Measurements from ENCODE around the gene PEX14. TPM values are rescaled to one million over a fixed set of nuclear protein-coding genes. Genes with fewer than 3 reads are reported as not detected.

Gene PEX14
- total and polyA plus RNA-seq, 9 of the 15 experiments (the other 6 are each of a cell fraction or from before 2014, with no cell fraction given): 2.6 to 45.7 (median 22.7) TPM

- TF ChIP-seq E2F6 (IDR thresholded peaks at IDR 0.05; ENCODE audit: borderline replicate concordance in 1 of 2, extremely low read depth in 1 of 2, insufficient read depth in 1 of 2, insufficient read length in 1 of 2, low read depth in 1 of 2, low read length in 1 of 2, poor library complexity in 1 of 2, severe bottlenecking in 1 of 2) (no peak), ZNF583 (CRISPR knock-in tag; IDR thresholded peaks at IDR 0.05) (no peak), NCOR1 (IDR thresholded peaks at IDR 0.05) (no peak), TFE3 (CRISPR knock-in tag; IDR thresholded peaks at IDR 0.05) (no peak), HCFC1 (IDR thresholded peaks at IDR 0.05; ENCODE audit: low read depth, low read length) (0 out of 2 replicates have a peak, but pooled peaks have one; percentile 30), TARDBP (IDR thresholded peaks at IDR 0.05) (no peak), TCF15 (CRISPR knock-in tag; IDR thresholded peaks at IDR 0.05) (no peak), HES1 (IDR thresholded peaks at IDR 0.05; ENCODE audit: low read depth) (no peak), DLX4 (CRISPR knock-in tag; IDR thresholded peaks at IDR 0.05) (no peak), SIRT6 (IDR thresholded peaks at IDR 0.05; ENCODE audit: low read depth, low read length) (no peak), ZNF253 (CRISPR knock-in tag; conservative IDR thresholded peaks at IDR 0.05) (no peak), NONO (IDR thresholded peaks at IDR 0.05; ENCODE audit: low read depth in 2 of 2, low read length in 1 of 2) (no peak), TCFL5 (CRISPR knock-in tag; conservative IDR thresholded peaks at IDR 0.05) (no peak), ELF2 (CRISPR knock-in tag; IDR thresholded peaks at IDR 0.05) (0 out of 2 replicates have a peak, but pooled peaks have one; percentile 33), ZKSCAN8 (CRISPR knock-in tag; IDR thresholded peaks at IDR 0.05) (no peak), SP2 (IDR thresholded peaks at IDR 0.05; ENCODE audit: extremely low read depth, low read depth, low read length, poor library complexity, severe bottlenecking) (no peak), ZNF830 (CRISPR knock-in tag; IDR thresholded peaks at IDR 0.05) (no peak), STAT6 (CRISPR knock-in tag; IDR thresholded peaks at IDR 0.05) (no peak), CBX5 (IDR thresholded peaks at IDR 0.05; ENCODE audit: borderline replicate concordance, low read depth) (no peak)
- TF ChIP-seq, protein P1, sequence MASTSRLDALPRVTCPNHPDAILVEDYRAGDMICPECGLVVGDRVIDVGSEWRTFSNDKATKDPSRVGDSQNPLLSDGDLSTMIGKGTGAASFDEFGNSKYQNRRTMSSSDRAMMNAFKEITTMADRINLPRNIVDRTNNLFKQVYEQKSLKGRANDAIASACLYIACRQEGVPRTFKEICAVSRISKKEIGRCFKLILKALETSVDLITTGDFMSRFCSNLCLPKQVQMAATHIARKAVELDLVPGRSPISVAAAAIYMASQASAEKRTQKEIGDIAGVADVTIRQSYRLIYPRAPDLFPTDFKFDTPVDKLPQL (IDR thresholded peaks at IDR 0.05; ENCODE audit: extremely low read depth, insufficient read length): no peak
These were observed 20.2 kb downstream of the PEX14 start (continued) for GRCh38 chr1:10494754-10495474.
